MM.1S (cell line): ENCODE measurements around the gene RND3.

Source experiments
- EZH2 ChIP-seq: fragments of 300-600 bp; sonication (generic); optimal IDR thresholded peaks from 2 replicates; pipeline ENCODE3; 2017; ENCODE audit warnings: low read depth, mild to moderate bottlenecking, antibody characterized with exemption, low read length, mixed read lengths
- TF ChIP-seq, protein P1 (sequence below): fragments of 300-600 bp; sonication (generic); IDR thresholded peaks from 2 replicates; pipeline ENCODE4 v1.5.1; 2016; ENCODE audit warnings: antibody characterized with exemption, low read length, mixed read lengths

DNA sequence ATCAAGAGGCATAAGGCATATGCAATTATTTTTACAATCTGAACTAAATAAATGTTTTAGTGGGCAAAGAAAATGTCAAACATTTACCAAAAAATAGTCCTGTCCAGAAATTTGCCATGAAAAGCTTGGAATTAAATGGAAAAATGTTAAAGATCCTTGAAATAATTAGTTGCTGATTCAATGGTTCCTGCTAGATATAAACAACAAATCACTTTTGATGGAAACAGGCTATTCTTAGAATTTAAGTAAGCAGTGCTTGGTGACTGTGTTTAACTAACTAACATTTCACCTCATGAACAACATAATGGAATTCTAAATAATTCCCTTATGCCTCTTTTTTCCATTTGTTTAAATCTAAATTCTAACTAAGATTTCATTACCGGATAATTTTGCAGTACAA lies 3.9 kb downstream of the RND3 start:
- TF ChIP-seq, protein P1, sequence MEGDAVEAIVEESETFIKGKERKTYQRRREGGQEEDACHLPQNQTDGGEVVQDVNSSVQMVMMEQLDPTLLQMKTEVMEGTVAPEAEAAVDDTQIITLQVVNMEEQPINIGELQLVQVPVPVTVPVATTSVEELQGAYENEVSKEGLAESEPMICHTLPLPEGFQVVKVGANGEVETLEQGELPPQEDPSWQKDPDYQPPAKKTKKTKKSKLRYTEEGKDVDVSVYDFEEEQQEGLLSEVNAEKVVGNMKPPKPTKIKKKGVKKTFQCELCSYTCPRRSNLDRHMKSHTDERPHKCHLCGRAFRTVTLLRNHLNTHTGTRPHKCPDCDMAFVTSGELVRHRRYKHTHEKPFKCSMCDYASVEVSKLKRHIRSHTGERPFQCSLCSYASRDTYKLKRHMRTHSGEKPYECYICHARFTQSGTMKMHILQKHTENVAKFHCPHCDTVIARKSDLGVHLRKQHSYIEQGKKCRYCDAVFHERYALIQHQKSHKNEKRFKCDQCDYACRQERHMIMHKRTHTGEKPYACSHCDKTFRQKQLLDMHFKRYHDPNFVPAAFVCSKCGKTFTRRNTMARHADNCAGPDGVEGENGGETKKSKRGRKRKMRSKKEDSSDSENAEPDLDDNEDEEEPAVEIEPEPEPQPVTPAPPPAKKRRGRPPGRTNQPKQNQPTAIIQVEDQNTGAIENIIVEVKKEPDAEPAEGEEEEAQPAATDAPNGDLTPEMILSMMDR, result no peak
- TF ChIP-seq EZH2, result no peak
